GM12878 (cell line): ENCODE measurements around the gene AGAP2. TPM values are rescaled to one million over a fixed set of nuclear protein-coding genes. Genes with fewer than 3 reads are reported as not detected.

ENCODE experiments used
- ATAC-seq: fragments of 200-7000 bp; cut with Tn5 transposase; 3 replicates; pipeline ENCODE4 v1.9.1; 2020; ENCODE audit warnings: mild to moderate bottlenecking, moderate library complexity
- BruUV-seq: library from RNA; stranded (reverse); fragments of 400-500 nt; replicated peaks from 2 replicates; lab custom pipeline; 2021; lab: Mats Ljungman, UMichigan
- CTCF ChIA-PET: fragments of 300-600 bp; sonication (Branson Sonifier 250); formaldehyde crosslinking; extraction: SDS; loops from one replicate; lab custom pipeline; 2021; ENCODE audit warnings: inconsistent platforms; lab: Yijun Ruan, JAX
- POLR2A ChIA-PET: fragments of 350-600 bp; formaldehyde crosslinking; extraction: SDS; loops from one replicate; lab custom pipeline; 2021; ENCODE audit warnings: inconsistent platforms; lab: Charles Lee
- RAD21 ChIA-PET: fragments of 300-600 bp; sonication (Branson Sonifier 250); formaldehyde crosslinking; loops from one replicate; lab custom pipeline; 2023; ENCODE audit warnings: antibody characterized with exemption; ENCODE audit not compliant: unreplicated experiment; lab: Charles Lee
- SMC1A ChIA-PET: fragments of 300-600 bp; sonication (Branson Sonifier 250); formaldehyde crosslinking; loops from one replicate; lab custom pipeline; 2023; ENCODE audit not compliant: unreplicated experiment, uncharacterized antibody; lab: Charles Lee
- DNase-seq: peaks from one replicate; pipeline ENCODE4 v3.0.0-alpha.2; 2011; ENCODE audit warnings: low read depth, low spot score
- FAIRE-seq: peaks from 3 replicates; lab custom pipeline; 2011; peaks lifted over from hg19 to GRCh38; lab: Jason Lieb, UNC
- H2AFZ ChIP-seq: 2 replicates; pipeline ENCODE4 v1.6.0; 2011; ENCODE audit warnings: low read depth, low read length, control low read depth; ENCODE audit not compliant: control insufficient read depth
- H3K27ac ChIP-seq: 2 replicates; pipeline ENCODE4 v1.5.1; 2011; ENCODE audit warnings: control low read depth; ENCODE audit not compliant: control insufficient read depth, insufficient read depth
- H3K27me3 ChIP-seq, 2 experiments: replicated peaks in 1 of 2; 2 replicates each; pipeline versions ENCODE4 v1.6.0 to v1.6.1; 2011; ENCODE audit warnings: low read length in 1 of 2; ENCODE audit not compliant: control insufficient read depth in 2 of 2, insufficient read depth in 2 of 2
- H3K36me3 ChIP-seq, 2 experiments: 2 replicates each; pipeline ENCODE4 v1.5.1; 2011; ENCODE audit warnings: low read length in 1 of 2; ENCODE audit not compliant: control insufficient read depth in 2 of 2, insufficient read depth in 2 of 2
- H3K4me1 ChIP-seq: 2 replicates; pipeline ENCODE4 v1.6.1; 2011; ENCODE audit warnings: mild to moderate bottlenecking, low read length, moderate library complexity, mixed read lengths; ENCODE audit not compliant: control insufficient read depth, insufficient read depth
- H3K4me2 ChIP-seq: 2 replicates; pipeline ENCODE4 v1.6.0; 2011; ENCODE audit warnings: control low read depth; ENCODE audit not compliant: control insufficient read depth, insufficient read depth
- H3K4me3 ChIP-seq: fragments of 200-600 bp; sonication (generic); 2 replicates; pipeline ENCODE4 v1.5.1; 2016
- H3K79me2 ChIP-seq: 2 replicates; pipeline ENCODE4 v1.6.0; 2011; ENCODE audit warnings: low read length; ENCODE audit not compliant: control insufficient read depth, insufficient read depth
- H3K9ac ChIP-seq: 2 replicates; pipeline ENCODE4 v1.8.0; 2011; ENCODE audit warnings: low read length, control low read depth, mixed read lengths; ENCODE audit not compliant: control insufficient read depth, insufficient read depth
- H3K9me3 ChIP-seq: replicated peaks from 3 replicates; pipeline ENCODE4 v1.5.1; 2011; ENCODE audit warnings: mild to moderate bottlenecking, low read length; ENCODE audit not compliant: control insufficient read depth, insufficient read depth
- H4K20me1 ChIP-seq: 2 replicates; pipeline ENCODE4 v1.6.0; 2011; ENCODE audit not compliant: control insufficient read depth, insufficient read depth
- BACH1 ChIP-seq: fragments of 450-650 bp; IDR thresholded peaks from 2 replicates; pipeline ENCODE4 v1.6.1; 2017; ENCODE audit warnings: mild to moderate bottlenecking, borderline replicate concordance
- SIX5 ChIP-seq: IDR thresholded peaks from 2 replicates; pipeline ENCODE4 v1.6.1; 2011; ENCODE audit warnings: mild to moderate bottlenecking, low read depth, low read length, moderate library complexity; ENCODE audit not compliant: severe bottlenecking
- SUZ12 ChIP-seq: fragments of 200-600 bp; sonication (generic); IDR thresholded peaks from one replicate; pipeline ENCODE4 v1.6.1; 2018; ENCODE audit warnings: antibody characterized with exemption, mild to moderate bottlenecking; ENCODE audit not compliant: unreplicated experiment
- ZNF274 ChIP-seq: IDR thresholded peaks from one replicate; pipeline ENCODE4 v1.8.0; 2011; ENCODE audit not compliant: insufficient read length, insufficient read depth
- WGBS: methylation state at CpG from one replicate; pipeline ENCODE4 v1.1.6; 2016; ENCODE audit warnings: low lambda C conversion rate; ENCODE audit not compliant: insufficient replicate concordance, insufficient coverage; ENCODE audit errors: missing lambda C conversion rate; 5-methylcytosine and 5-hydroxymethylcytosine counted together
- in situ Hi-C: fragments of 300-500 bp; cut with MboI; formaldehyde crosslinking; loops from 9 replicates; pipeline ENCODE4 v1.14.3; 2018; ENCODE audit warnings: mixed read lengths
- intact Hi-C: fragments of 100-400 bp; cut with micrococcal nuclease; formaldehyde crosslinking; loops from one replicate; pipeline ENCODE4 v1.14.2; 2022; ENCODE audit not compliant: unreplicated experiment
- polyA plus RNA-seq, 11 experiments: library from polyadenylated mRNA; depleted of rRNA in 4 of 11; unstranded in 6 of 11; stranded (reverse) in 5 of 11; fragments of >200 nt; fragmentation: Nextera tagmentation in 4 of 11; fragmentation: Illumina TruSeq in 1 of 11; extraction: Ambion mirVana in 4 of 11; extraction: Trizol in 1 of 11; gene quantifications; 1 replicate in 1 of 11; 2 replicates in 10 of 11; pipeline versions ENCODE4 v1.2.1 to v1.2.3, GENCODE V29; 2011 to 2016; ENCODE audit warnings: inconsistent platforms in 2 of 11, missing spikeins in 2 of 11, low read depth in 1 of 11
- total RNA-seq, 4 experiments: library from RNA; depleted of rRNA in 3 of 4; stranded (reverse); fragments of >200 nt in 3 of 4; fragmentation: Illumina TruSeq in 1 of 4; extraction: Trizol in 1 of 4; gene quantifications; 2 replicates each; pipeline versions ENCODE4 v1.2.1 to v1.2.3, GENCODE V29; 2013 to 2021

Gene AGAP2
- total and polyA plus RNA-seq, 10 of the 15 experiments (the other 5 are each of a cell fraction or from before 2014, with no cell fraction given), result 0.29 to 19.8 (median 11.0) TPM

GRCh38 chr12:57767305-57767698 is 28.8 kb upstream of the AGAP2 start:
- no peak overlapping the region for H2AFZ ChIP-seq
- FAIRE-seq, result no peak
- ChIA-PET SMC1A (interaction anchor here (0.9 kb wide), 1 partner anchor 130 kb away, joined by 3 read pairs; no protein-coding TSS in a partner anchor), POLR2A (no interaction called here), RAD21 (interaction anchor here (1.5 kb wide), 1 partner anchor 14 kb away, joined by 5 read pairs; no protein-coding TSS in a partner anchor), CTCF (interaction anchor here (0.7 to 7.3 kb wide), 4 partner anchors 8 to 535 kb away, joined by 3 to 62 read pairs (median 6); partner anchors contain the start of gene MARCHF9)
- H3K4me2 ChIP-seq, result no peak overlapping the region
- in situ Hi-C loops (no loop called here), intact Hi-C loops (no loop called here)
- H3K79me2 ChIP-seq, result no peaks in the 10 kb centered on the region
- ATAC-seq, result no peak
- H3K4me1 ChIP-seq, result peaks cover 22% of the 10 kb centered on the region
- H3K36me3 ChIP-seq, result peaks cover 0 to 4% of the 10 kb centered on the region in 2 experiments; a peak in 2 of 4 replicates
- H3K4me3 ChIP-seq, result no peak overlapping the region
- no TSS peak for BruUV-seq
- H3K9me3 ChIP-seq, result no peaks in the 10 kb centered on the region
- H3K9ac ChIP-seq, result no peak overlapping the region
- H3K27me3 ChIP-seq, result peaks cover 11 to 23% of the 10 kb centered on the region in 2 experiments; a peak in 3 of 4 replicates
- H4K20me1 ChIP-seq, result no peaks in the 10 kb centered on the region
- no peak for DNase-seq
- H3K27ac ChIP-seq, result no peak overlapping the region
- TF ChIP-seq BACH1 (no peak), ZNF274 (no peak)

- no TSS peak for BruUV-seq
- H3K9ac ChIP-seq, result no peak within 1 kb of the TSS
Measured at GRCh38 chr12:57766464-57767304, 28.1 kb upstream of the AGAP2 start, which contains the start of gene CYP27B1. Gene CYP27B1 (minus strand): TSS chr12:57767078. CDS start chr12:57767041, 37 bp downstream.

More at GRCh38 chr12:57766464-57767304, 28.1 kb upstream of the AGAP2 start, which contains the start of gene CYP27B1:
- no peaks in the 10 kb centered on the region for H3K9me3 ChIP-seq
- FAIRE-seq (no peak), ATAC-seq (peak; percentile 4; the same call in 1 of the 3 replicates), DNase-seq (no peak)
- H3K36me3 ChIP-seq, result peaks cover 0 to 4% of the 10 kb centered on the region in 2 experiments; a peak in 2 of 4 replicates
- no peak within 1 kb of the TSS for H2AFZ ChIP-seq
- H3K4me3 ChIP-seq, result no peak within 1 kb of the TSS
- intact Hi-C loops, result no loop called here
- RAD21 ChIA-PET, result interaction anchor here (1.5 kb wide), 1 partner anchor 14 kb away, joined by 5 read pairs; no protein-coding TSS in a partner anchor
- no peaks in the 10 kb centered on the region for H4K20me1 ChIP-seq
- H3K4me1 ChIP-seq, result peaks cover 22% of the 10 kb centered on the region
- in situ Hi-C loops, result no loop called here
- no peak within 1 kb of the TSS for H3K27ac ChIP-seq
- TF ChIP-seq SIX5, result no peak
- TF ChIP-seq SUZ12, result peak; percentile 87
- SMC1A ChIA-PET, result interaction anchor here (1.7 kb wide), 1 partner anchor 10 kb away, joined by 5 read pairs; no protein-coding TSS in a partner anchor
- no peaks in the 10 kb centered on the region for H3K79me2 ChIP-seq
- peaks cover 11 to 23% of the 10 kb centered on the region in 2 experiments; a peak in 3 of 4 replicates for H3K27me3 ChIP-seq
- peak within 1 kb of the TSS; percentile 95 for H3K4me2 ChIP-seq
- 25% methylated on average over 38 of the region's 38 CpGs for WGBS
- CTCF ChIA-PET, result interaction anchor here (1.0 to 7.3 kb wide), 3 partner anchors 9 to 15 kb away, joined by 4 to 62 read pairs (median 4); partner anchors contain the start of gene MARCHF9
- POLR2A ChIA-PET, result interaction anchor here (0.8 kb wide), 1 partner anchor 25 kb away, joined by 3 read pairs; no protein-coding TSS in a partner anchor
